DMS153 treated with DMSO at 0.1 percent for 48 hours (cell line): ENCODE measurements around the gene OR8G5.

Experiments
- DNase-seq: peaks from one replicate; lab custom pipeline; 2025; ENCODE audit not compliant: unreplicated experiment; lab: John Stamatoyannopoulos, UW

OR8G5 gene

GRCh38 chr11:124285610-124286344 lies 29.6 kb downstream of the OR8G5 start:
- DNase-seq: no peak

GRCh38 chr11:124294687-124295086 lies 38.5 kb downstream of the OR8G5 start:
- DNase-seq: no peak

GRCh38 chr11:124296016-124296415 lies 39.8 kb downstream of the OR8G5 start:
- DNase-seq: no peak

GRCh38 chr11:124297921-124298320 lies 41.7 kb downstream of the OR8G5 start:
- no peak for DNase-seq

GRCh38 chr11:124301548-124301947 lies 45.4 kb downstream of the OR8G5 start:
- no peak for DNase-seq

- no peak for DNase-seq
Measured at GRCh38 chr11:124302347-124303125, 46.4 kb downstream of the OR8G5 start.

- DNase-seq: no peak
Measured at GRCh38 chr11:124307093-124307492, 50.9 kb downstream of the OR8G5 start.

- DNase-seq: no peak
Measured at GRCh38 chr11:124310721-124311120, 54.5 kb downstream of the OR8G5 start.

GRCh38 chr11:124311269-124311668 lies 55.1 kb downstream of the OR8G5 start:
- no peak for DNase-seq

GRCh38 chr11:124311670-124312069 lies 55.5 kb downstream of the OR8G5 start:
- DNase-seq: no peak

- no peak for DNase-seq
Measured at GRCh38 chr11:124313131-124313530, 57.0 kb downstream of the OR8G5 start.

GRCh38 chr11:124313849-124314248 lies 57.7 kb downstream of the OR8G5 start, which contains the start of gene OR8D1:
TSS of gene OR8D1 (minus strand) at chr11:124313949. CDS start at chr11:124310766, 3,183 bp downstream.
- DNase-seq: no peak

- DNase-seq: no peak
Measured at GRCh38 chr11:124315052-124315451, 58.9 kb downstream of the OR8G5 start.
